ENCODE results near the gene KIF14.

DNA sequence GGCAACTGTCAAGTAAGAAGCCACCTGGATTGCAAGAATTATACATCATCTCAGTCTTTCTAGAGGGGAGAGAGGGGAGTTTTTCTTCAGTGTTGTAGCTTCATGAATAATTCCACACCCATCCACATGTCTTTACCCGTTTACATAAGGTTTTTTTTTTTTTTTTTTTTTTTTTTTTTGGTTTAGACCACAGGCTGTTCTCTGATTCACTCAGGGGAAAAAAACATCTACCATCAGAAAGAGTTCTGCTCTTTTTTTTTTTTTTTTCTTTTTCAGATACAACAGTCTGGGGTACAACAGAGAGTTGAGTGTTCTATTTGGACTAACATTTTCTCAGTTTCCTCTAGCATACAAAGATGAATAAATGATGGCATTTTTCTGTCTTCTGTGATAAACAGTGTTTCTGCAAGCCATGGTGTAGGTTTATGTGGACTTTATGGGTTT is 4.9 kb upstream of the KIF14 start:
- TF ChIP-seq SIN3A (IDR thresholded peaks at IDR 0.05; ENCODE audit: borderline replicate concordance, low read depth, low read length): no peak
- TF ChIP-seq, protein P1, sequence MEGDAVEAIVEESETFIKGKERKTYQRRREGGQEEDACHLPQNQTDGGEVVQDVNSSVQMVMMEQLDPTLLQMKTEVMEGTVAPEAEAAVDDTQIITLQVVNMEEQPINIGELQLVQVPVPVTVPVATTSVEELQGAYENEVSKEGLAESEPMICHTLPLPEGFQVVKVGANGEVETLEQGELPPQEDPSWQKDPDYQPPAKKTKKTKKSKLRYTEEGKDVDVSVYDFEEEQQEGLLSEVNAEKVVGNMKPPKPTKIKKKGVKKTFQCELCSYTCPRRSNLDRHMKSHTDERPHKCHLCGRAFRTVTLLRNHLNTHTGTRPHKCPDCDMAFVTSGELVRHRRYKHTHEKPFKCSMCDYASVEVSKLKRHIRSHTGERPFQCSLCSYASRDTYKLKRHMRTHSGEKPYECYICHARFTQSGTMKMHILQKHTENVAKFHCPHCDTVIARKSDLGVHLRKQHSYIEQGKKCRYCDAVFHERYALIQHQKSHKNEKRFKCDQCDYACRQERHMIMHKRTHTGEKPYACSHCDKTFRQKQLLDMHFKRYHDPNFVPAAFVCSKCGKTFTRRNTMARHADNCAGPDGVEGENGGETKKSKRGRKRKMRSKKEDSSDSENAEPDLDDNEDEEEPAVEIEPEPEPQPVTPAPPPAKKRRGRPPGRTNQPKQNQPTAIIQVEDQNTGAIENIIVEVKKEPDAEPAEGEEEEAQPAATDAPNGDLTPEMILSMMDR (IDR thresholded peaks at IDR 0.05): no peak
- no peak for TF ChIP-seq POLR2AphosphoS5 (IDR thresholded peaks at IDR 0.05; ENCODE audit: low read depth, low read length)
- TF ChIP-seq RCOR1 (IDR thresholded peaks at IDR 0.05; ENCODE audit: low read length): no peak
- no peak for TF ChIP-seq RAD21 (IDR thresholded peaks at IDR 0.05; ENCODE audit: low read length)
- TF ChIP-seq, protein P2, sequence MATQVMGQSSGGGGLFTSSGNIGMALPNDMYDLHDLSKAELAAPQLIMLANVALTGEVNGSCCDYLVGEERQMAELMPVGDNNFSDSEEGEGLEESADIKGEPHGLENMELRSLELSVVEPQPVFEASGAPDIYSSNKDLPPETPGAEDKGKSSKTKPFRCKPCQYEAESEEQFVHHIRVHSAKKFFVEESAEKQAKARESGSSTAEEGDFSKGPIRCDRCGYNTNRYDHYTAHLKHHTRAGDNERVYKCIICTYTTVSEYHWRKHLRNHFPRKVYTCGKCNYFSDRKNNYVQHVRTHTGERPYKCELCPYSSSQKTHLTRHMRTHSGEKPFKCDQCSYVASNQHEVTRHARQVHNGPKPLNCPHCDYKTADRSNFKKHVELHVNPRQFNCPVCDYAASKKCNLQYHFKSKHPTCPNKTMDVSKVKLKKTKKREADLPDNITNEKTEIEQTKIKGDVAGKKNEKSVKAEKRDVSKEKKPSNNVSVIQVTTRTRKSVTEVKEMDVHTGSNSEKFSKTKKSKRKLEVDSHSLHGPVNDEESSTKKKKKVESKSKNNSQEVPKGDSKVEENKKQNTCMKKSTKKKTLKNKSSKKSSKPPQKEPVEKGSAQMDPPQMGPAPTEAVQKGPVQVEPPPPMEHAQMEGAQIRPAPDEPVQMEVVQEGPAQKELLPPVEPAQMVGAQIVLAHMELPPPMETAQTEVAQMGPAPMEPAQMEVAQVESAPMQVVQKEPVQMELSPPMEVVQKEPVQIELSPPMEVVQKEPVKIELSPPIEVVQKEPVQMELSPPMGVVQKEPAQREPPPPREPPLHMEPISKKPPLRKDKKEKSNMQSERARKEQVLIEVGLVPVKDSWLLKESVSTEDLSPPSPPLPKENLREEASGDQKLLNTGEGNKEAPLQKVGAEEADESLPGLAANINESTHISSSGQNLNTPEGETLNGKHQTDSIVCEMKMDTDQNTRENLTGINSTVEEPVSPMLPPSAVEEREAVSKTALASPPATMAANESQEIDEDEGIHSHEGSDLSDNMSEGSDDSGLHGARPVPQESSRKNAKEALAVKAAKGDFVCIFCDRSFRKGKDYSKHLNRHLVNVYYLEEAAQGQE (IDR thresholded peaks at IDR 0.05; ENCODE audit: low read depth, low read length): no peak

All from SK-N-SH (cell line).